Lung (tissue), 12 donors: ENCODE measurements around the gene ULBP2. TPM values are rescaled to one million over a fixed set of nuclear protein-coding genes. Genes with fewer than 3 reads are reported as not detected.
A peak's percentile ranks its signal among the peaks of the same experiment; 100 is the strongest.
"Not testable (repeated sequence)": the region's sequence is repeated elsewhere in the genome, so short reads cannot be mapped to it uniquely, and the experiment has no call there.

ENCODE experiments used
- ATAC-seq: fragments of 200-7000 bp; cut with Tn5 transposase; one replicate; pipeline ENCODE4 v1.9.1; 2020; ENCODE audit warnings: moderate number of reproducible peaks; ENCODE audit not compliant: insufficient read depth, low FRiP score
- DNase-seq, 3 donors: peaks; one replicate each; pipeline ENCODE4 v3.0.0-alpha.2; 2013 to 2017
- H3K27ac ChIP-seq, 2 donors: one replicate each; pipeline ENCODE4 v1.5.1; 2013; ENCODE audit warnings: mild to moderate bottlenecking in 2 of 2, moderate library complexity in 2 of 2, control low read depth in 1 of 2, inconsistent platforms in 1 of 2, low read depth in 1 of 2, low read length in 1 of 2
- H3K27me3 ChIP-seq, 3 donors: one replicate each; pipeline ENCODE4 v1.5.1; 2013; ENCODE audit warnings: low read length in 2 of 3; ENCODE audit not compliant: control insufficient read depth in 3 of 3, insufficient read depth in 3 of 3
- H3K36me3 ChIP-seq, 4 donors: one replicate each; pipeline ENCODE4 v1.5.1; 2013; ENCODE audit warnings: low read length in 4 of 4, mild to moderate bottlenecking in 1 of 4, moderate library complexity in 1 of 4; ENCODE audit not compliant: control insufficient read depth in 4 of 4, insufficient read depth in 4 of 4
- H3K4me1 ChIP-seq, 5 donors: one replicate each; pipeline ENCODE4 v1.5.1; 2013; ENCODE audit warnings: low read length in 5 of 5, mild to moderate bottlenecking in 2 of 5, moderate library complexity in 1 of 5; ENCODE audit not compliant: control insufficient read depth in 5 of 5, insufficient read depth in 5 of 5
- H3K4me3 ChIP-seq: one replicate; pipeline ENCODE4 v1.5.1; 2013; ENCODE audit warnings: mild to moderate bottlenecking, control low read depth, moderate library complexity
- H3K9ac ChIP-seq, 2 donors: one replicate each; pipeline ENCODE4 v1.5.1; 2013; ENCODE audit warnings: low read length in 2 of 2, control low read depth in 1 of 2; ENCODE audit not compliant: insufficient read depth in 1 of 2
- H3K9me3 ChIP-seq, 4 donors: one replicate each; pipeline ENCODE4 v1.5.1; 2013; ENCODE audit warnings: low read length in 3 of 4, mild to moderate bottlenecking in 1 of 4, moderate library complexity in 1 of 4; ENCODE audit not compliant: control insufficient read depth in 4 of 4, insufficient read depth in 3 of 4
- WGBS, 2 donors: extraction: QIAGEN DNeasy Blood & Tissue Kit; methylation state at CpG; one replicate each; pipeline ENCODE4 v1.1.7; 2013; 5-methylcytosine and 5-hydroxymethylcytosine counted together
- polyA plus RNA-seq, 2 donors: library from polyadenylated mRNA; stranded (reverse); fragments of 200-250 nt; gene quantifications; one replicate each; pipeline ENCODE4 v1.2.1, GENCODE V29; 2013
- total RNA-seq, 2 donors: library from RNA; depleted of rRNA in 1 of 2; stranded (reverse); fragments of >200 nt in 1 of 2; gene quantifications; one replicate each; pipeline ENCODE4 v1.2.1, GENCODE V29; 2014 to 2021
- TF ChIP-seq, protein P1 (sequence below): IDR thresholded peaks from 2 replicates; pipeline ENCODE4 v1.5.1; 2012; ENCODE audit warnings: mild to moderate bottlenecking; ENCODE audit errors: control extremely low read depth, extremely low read depth
- donor health status: control.
- donor health status: control.
- donor health status: Bipolar disorder and iron deficiency.
- donor health status: healthy.
- donor health status: DM: yes; HTN: yes; CAD: no.

The ULBP2 gene
- total and polyA plus RNA-seq, 4 donors, result 1.2 to 6.2 (median 2.7) TPM

- DNase-seq (no peak), ATAC-seq (no peak)
- H3K9ac ChIP-seq, result no peak overlapping the region
- H3K27me3 ChIP-seq, result no peaks in the 10 kb centered on the region
- no peaks in the 10 kb centered on the region for H3K4me1 ChIP-seq
- H3K9me3 ChIP-seq, result peaks cover 0 to 8% (median 0%) of the 10 kb centered on the region in 4 donors
- H3K27ac ChIP-seq, result no peak overlapping the region
- no peak overlapping the region for H3K4me3 ChIP-seq
- H3K36me3 ChIP-seq, result no peaks in the 10 kb centered on the region
- WGBS, 2 donors, result 92 to 96% methylated on average over 23 of the region's 23 CpGs
- TF ChIP-seq, protein P1, sequence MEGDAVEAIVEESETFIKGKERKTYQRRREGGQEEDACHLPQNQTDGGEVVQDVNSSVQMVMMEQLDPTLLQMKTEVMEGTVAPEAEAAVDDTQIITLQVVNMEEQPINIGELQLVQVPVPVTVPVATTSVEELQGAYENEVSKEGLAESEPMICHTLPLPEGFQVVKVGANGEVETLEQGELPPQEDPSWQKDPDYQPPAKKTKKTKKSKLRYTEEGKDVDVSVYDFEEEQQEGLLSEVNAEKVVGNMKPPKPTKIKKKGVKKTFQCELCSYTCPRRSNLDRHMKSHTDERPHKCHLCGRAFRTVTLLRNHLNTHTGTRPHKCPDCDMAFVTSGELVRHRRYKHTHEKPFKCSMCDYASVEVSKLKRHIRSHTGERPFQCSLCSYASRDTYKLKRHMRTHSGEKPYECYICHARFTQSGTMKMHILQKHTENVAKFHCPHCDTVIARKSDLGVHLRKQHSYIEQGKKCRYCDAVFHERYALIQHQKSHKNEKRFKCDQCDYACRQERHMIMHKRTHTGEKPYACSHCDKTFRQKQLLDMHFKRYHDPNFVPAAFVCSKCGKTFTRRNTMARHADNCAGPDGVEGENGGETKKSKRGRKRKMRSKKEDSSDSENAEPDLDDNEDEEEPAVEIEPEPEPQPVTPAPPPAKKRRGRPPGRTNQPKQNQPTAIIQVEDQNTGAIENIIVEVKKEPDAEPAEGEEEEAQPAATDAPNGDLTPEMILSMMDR, result no peak
These were observed 31.1 kb upstream of the ULBP2 start for GRCh38 chr6:149910721-149911151.

DNA sequence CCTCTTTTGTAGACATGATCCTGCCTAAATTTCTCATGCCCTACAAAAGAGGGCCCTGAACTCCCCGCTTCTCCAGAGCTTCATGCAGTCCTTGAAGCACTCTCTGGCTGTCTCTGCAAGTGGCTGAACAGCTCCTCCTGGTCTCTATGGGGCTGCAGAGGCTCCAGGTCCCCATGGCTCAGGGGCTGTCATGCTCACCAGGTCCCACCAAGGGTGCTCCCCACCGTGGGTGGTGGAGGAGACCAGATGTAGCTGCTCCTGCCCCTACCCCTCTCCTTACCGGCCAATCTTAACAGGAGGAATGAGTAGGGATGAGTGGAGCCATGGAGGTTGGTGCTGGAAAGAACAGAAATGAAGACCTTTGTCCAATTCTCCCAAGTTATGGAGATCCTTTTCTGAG lies 29.1 kb upstream of the ULBP2 start:
- not testable (repeated sequence) for H3K27me3 ChIP-seq, H3K9ac ChIP-seq, H3K27ac ChIP-seq, H3K9me3 ChIP-seq, H3K4me1 ChIP-seq, H3K36me3 ChIP-seq, H3K4me3 ChIP-seq, DNase-seq, ATAC-seq
- 85 to 87% methylated on average over 3 of the region's 3 CpGs for WGBS, 2 donors

DNA sequence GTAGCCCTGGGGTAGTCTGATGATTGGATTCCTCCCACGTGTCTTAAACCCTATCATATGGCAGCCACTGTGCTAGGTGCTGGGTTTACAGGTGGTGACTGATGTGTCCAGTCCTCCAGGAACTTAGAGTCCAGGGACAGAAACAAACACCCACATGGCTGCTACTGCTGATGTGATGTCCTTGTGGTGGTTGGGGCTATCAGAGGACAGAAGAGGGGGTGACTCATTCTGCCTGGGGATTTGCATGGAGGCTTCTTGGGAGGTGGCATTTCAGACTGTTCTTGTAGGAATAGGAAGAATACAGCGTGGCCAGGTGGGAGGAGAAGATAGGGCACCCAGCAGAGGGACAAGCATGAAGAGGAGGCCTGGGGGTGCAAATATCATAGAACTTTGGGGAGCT lies 28.7 kb upstream of the ULBP2 start:
- TF ChIP-seq, protein P1, result no peak
- H3K9ac ChIP-seq, result no peak overlapping the region
- DNase-seq (no peak), ATAC-seq (peak; percentile 6)
- 79 to 83% methylated on average over 2 of the region's 2 CpGs for WGBS, 2 donors
- no peak overlapping the region for H3K4me3 ChIP-seq
- no peak overlapping the region for H3K27ac ChIP-seq
- no peaks in the 10 kb centered on the region for H3K27me3 ChIP-seq
- H3K4me1 ChIP-seq, result no peaks in the 10 kb centered on the region
- no peaks in the 10 kb centered on the region for H3K36me3 ChIP-seq
- peaks cover 0 to 5% (median 0%) of the 10 kb centered on the region in 4 donors for H3K9me3 ChIP-seq

DNA sequence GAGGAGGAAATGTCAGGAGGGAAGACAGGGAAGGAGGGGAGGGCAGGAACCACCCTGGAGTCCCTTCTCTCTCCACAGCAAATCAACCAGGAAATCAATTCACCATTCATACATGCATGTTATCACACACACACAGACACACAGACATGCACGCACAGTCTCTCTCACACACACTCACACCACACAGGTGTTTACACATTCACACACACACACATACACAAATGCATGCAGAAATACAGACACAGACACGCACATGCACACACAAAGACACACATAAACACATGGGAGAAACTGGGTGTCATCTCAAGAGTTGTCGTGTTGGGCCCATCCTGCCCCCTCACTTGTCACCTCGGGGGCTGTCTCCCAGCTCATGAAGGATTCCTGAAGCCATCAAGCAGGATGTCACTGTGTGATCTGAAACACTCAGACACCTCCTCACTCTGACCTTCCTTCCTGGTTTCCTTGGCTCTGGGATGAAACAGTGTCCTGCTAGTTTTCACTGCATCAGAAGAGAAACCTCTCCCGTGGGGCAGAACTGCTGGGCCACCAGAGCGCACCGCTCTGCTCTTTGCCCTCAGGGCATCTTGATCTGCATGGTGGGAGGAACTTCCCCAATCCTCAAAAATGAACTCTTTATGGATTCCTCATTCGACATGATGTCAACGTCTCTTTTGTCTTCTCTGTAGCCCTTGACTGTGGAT lies 28.1 kb upstream of the ULBP2 start:
- 68 to 69% methylated on average over 9 of the region's 9 CpGs for WGBS, 2 donors
- no peak for ATAC-seq

More for the DNA sequence above, 28.1 kb upstream of the ULBP2 start:
- Histone ChIP-seq H3K4me3 (no peak overlapping the region), H3K4me1 (no peaks in the 10 kb centered on the region), H3K27me3 (no peaks in the 10 kb centered on the region), H3K27ac (no peak overlapping the region), H3K9me3 (peaks cover 0 to 2% (median 0%) of the 10 kb centered on the region in 4 donors), H3K9ac (no peak overlapping the region), H3K36me3 (no peaks in the 10 kb centered on the region)
- TF ChIP-seq, protein P1, result no peak
- no peak for DNase-seq
